ENCODE data around the gene IFNAR1.

DNA sequence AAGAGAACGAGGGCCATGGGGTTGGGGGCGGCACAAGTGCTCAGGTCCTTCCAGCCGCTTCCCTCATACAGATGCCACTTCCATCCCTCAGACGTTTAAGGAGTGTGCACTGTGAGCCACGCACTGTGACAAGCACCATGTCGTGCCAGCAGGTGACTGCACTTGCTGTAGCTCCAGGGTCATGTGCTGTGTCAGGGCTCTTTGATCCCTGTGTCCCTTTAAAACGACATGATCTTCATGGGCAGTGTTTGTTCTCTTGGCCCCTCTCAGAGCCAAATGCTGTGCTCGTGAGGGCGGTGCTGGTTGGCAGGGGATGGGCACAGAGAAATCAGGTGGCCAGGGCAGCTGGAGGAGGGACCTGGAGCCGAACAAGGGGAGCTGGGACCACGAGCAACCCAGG lies 38.7 kb upstream of the IFNAR1 start:
- TF ChIP-seq, protein P1, sequence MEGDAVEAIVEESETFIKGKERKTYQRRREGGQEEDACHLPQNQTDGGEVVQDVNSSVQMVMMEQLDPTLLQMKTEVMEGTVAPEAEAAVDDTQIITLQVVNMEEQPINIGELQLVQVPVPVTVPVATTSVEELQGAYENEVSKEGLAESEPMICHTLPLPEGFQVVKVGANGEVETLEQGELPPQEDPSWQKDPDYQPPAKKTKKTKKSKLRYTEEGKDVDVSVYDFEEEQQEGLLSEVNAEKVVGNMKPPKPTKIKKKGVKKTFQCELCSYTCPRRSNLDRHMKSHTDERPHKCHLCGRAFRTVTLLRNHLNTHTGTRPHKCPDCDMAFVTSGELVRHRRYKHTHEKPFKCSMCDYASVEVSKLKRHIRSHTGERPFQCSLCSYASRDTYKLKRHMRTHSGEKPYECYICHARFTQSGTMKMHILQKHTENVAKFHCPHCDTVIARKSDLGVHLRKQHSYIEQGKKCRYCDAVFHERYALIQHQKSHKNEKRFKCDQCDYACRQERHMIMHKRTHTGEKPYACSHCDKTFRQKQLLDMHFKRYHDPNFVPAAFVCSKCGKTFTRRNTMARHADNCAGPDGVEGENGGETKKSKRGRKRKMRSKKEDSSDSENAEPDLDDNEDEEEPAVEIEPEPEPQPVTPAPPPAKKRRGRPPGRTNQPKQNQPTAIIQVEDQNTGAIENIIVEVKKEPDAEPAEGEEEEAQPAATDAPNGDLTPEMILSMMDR (IDR thresholded peaks at IDR 0.05): no peak
- no peak for TF ChIP-seq EZH2 (IDR thresholded peaks at IDR 0.05; ENCODE audit: borderline replicate concordance, insufficient read depth, low read depth, low read length, poor library complexity, severe bottlenecking)
